Stimulated activated CD8-positive, alpha-beta memory T cell treated with anti-CD3 and anti-CD28 coated beads, Interleukin-12 subunit alpha, Interleukin-12 subunit beta, amount 100 ng/mL, for 4 hours (primary cell): ENCODE data around the gene WNT11.

Source experiments
- DNase-seq: peaks from one replicate; pipeline ENCODE4 v3.0.0-alpha.2; 2020; ENCODE audit warnings: low read depth

WNT11 gene

GRCh38 chr11:76173663-76174062, 32.6 kb downstream of the WNT11 start:
- DNase-seq, result no peak

- no peak for DNase-seq
Observed at GRCh38 chr11:76172583-76172982, 33.7 kb downstream of the WNT11 start.

GRCh38 chr11:76170468-76170867, 35.8 kb downstream of the WNT11 start:
- no peak for DNase-seq

- no peak for DNase-seq
Observed at GRCh38 chr11:76169473-76169896, 36.8 kb downstream of the WNT11 start.

- DNase-seq, result no peak
Observed at GRCh38 chr11:76167590-76167989, 38.7 kb downstream of the WNT11 start.

- DNase-seq, result no peak
Observed at GRCh38 chr11:76166314-76166713, 40.0 kb downstream of the WNT11 start.

GRCh38 chr11:76164861-76165751, 41.2 kb downstream of the WNT11 start:
- DNase-seq, result no peak

GRCh38 chr11:76164081-76164480, 42.2 kb downstream of the WNT11 start:
- DNase-seq, result no peak

GRCh38 chr11:76163289-76163880, 42.9 kb downstream of the WNT11 start:
- no peak for DNase-seq

- no peak for DNase-seq
Observed at GRCh38 chr11:76162336-76163288, 43.7 kb downstream of the WNT11 start.

GRCh38 chr11:76161261-76161961, 44.9 kb downstream of the WNT11 start:
- no peak for DNase-seq

GRCh38 chr11:76160856-76161255, 45.4 kb downstream of the WNT11 start:
- DNase-seq, result no peak

GRCh38 chr11:76159983-76160661, 46.2 kb downstream of the WNT11 start:
- no peak for DNase-seq

GRCh38 chr11:76159303-76159937, 46.9 kb downstream of the WNT11 start:
- no peak for DNase-seq

- DNase-seq, result no peak
Observed at GRCh38 chr11:76158394-76159302, 47.7 kb downstream of the WNT11 start.

- no peak for DNase-seq
Observed at GRCh38 chr11:76157891-76158290, 48.4 kb downstream of the WNT11 start.

GRCh38 chr11:76156971-76157427, 49.3 kb downstream of the WNT11 start:
- no peak for DNase-seq

- DNase-seq, result no peak
Observed at GRCh38 chr11:76155500-76156227, 50.6 kb downstream of the WNT11 start.

GRCh38 chr11:76153571-76153923, 52.8 kb downstream of the WNT11 start:
- no peak for DNase-seq
